OCI-LY3 (cell line): ENCODE results near the gene FSCN2.

Source experiments
- H2AFZ ChIP-seq: fragments of 200-600, 300-600 bp; shearing (Covaris generic); 2 replicates; pipeline ENCODE4 v1.6.0; 2014; ENCODE audit warnings: antibody characterized with exemption, low read depth, low read length
- H3K27ac ChIP-seq: fragments of 200-600, 300-600 bp; sonication (generic); 2 replicates; pipeline ENCODE4 v1.5.1; 2014; ENCODE audit warnings: mild to moderate bottlenecking, low read length, moderate library complexity, mixed read lengths
- H3K27me3 ChIP-seq: fragments of 200-600, 300-600 bp; sonication (generic); 2 replicates; pipeline ENCODE4 v1.6.1; 2014; ENCODE audit warnings: low read depth, low read length, mixed read lengths
- H3K36me3 ChIP-seq: fragments of 200-600, 300-600 bp; sonication (generic); replicated peaks from 2 replicates; pipeline ENCODE3; 2014; ENCODE audit warnings: low read depth, low read length, mixed read lengths
- H3K4me1 ChIP-seq: fragments of 300-600, 200-600 bp; sonication (generic); 2 replicates; pipeline ENCODE4 v1.6.1; 2014; ENCODE audit warnings: low read length, mixed read lengths
- H3K4me2 ChIP-seq: fragments of 200-600, 300-600 bp; sonication (generic); 2 replicates; pipeline ENCODE4 v1.6.1; 2014; ENCODE audit warnings: low read length, mixed read lengths
- H3K4me3 ChIP-seq: fragments of 300-600, 200-600 bp; sonication (generic); 2 replicates; pipeline ENCODE4 v1.5.1; 2014; ENCODE audit warnings: antibody characterized with exemption, mild to moderate bottlenecking, low read length, moderate library complexity
- H3K79me2 ChIP-seq: fragments of 300-600, 200-600 bp; shearing (Covaris generic); 2 replicates; pipeline ENCODE4 v1.6.1; 2014; ENCODE audit warnings: mild to moderate bottlenecking, low read length, mixed read lengths
- H3K9ac ChIP-seq: fragments of 300-600, 200-600 bp; shearing (Covaris generic); 2 replicates; pipeline ENCODE4 v1.6.0; 2014; ENCODE audit warnings: mild to moderate bottlenecking, low read length, moderate library complexity
- H3K9me3 ChIP-seq: fragments of 200-600, 300-600 bp; shearing (Covaris generic); 2 replicates; pipeline ENCODE4 v1.6.1; 2014; ENCODE audit warnings: low read length, mixed read lengths; ENCODE audit not compliant: insufficient read depth
- H4K20me1 ChIP-seq: fragments of 200-600, 300-600 bp; sonication (generic); 2 replicates; pipeline ENCODE4 v1.6.1; 2016; ENCODE audit warnings: low read length, mixed read lengths; ENCODE audit not compliant: insufficient read depth
- CTCF ChIP-seq: fragments of 200-600, 300-600 bp; sonication (generic); IDR thresholded peaks from 2 replicates; pipeline ENCODE4 v1.5.1; 2014; ENCODE audit warnings: antibody characterized with exemption, low read length, low read depth
- EZH2phosphoT487 ChIP-seq: fragments of 200-600 bp; shearing (Covaris generic); IDR thresholded peaks from 2 replicates; pipeline ENCODE4 v1.6.1; 2018; ENCODE audit warnings: antibody characterized with exemption, mixed run types, low read depth

Gene FSCN2

GRCh38 chr17:81524039-81524864 lies 3.9 kb upstream of the FSCN2 start:
- no peaks in the 10 kb centered on the region for H3K9me3 ChIP-seq

GRCh38 chr17:81524865-81525159 lies 3.4 kb upstream of the FSCN2 start:
- Histone ChIP-seq H3K36me3 (no peaks in the 10 kb centered on the region), H3K4me1 (peaks cover 7% of the 10 kb centered on the region), H3K27me3 (peaks cover 13% of the 10 kb centered on the region), H3K9ac (no peak overlapping the region), H2AFZ (no peak overlapping the region), H3K4me3 (no peak overlapping the region), H3K79me2 (no peaks in the 10 kb centered on the region), H3K27ac (no peak overlapping the region), H3K4me2 (no peak overlapping the region), H4K20me1 (no peaks in the 10 kb centered on the region), H3K9me3 (no peaks in the 10 kb centered on the region)
- TF ChIP-seq EZH2phosphoT487 (no peak), CTCF (no peak)

More at GRCh38 chr17:81524039-81524864, 3.9 kb upstream of the FSCN2 start:
- Histone ChIP-seq H3K4me1 (peaks cover 10% of the 10 kb centered on the region), H3K9ac (no peak overlapping the region), H3K36me3 (no peaks in the 10 kb centered on the region), H3K27ac (no peak overlapping the region), H3K4me3 (no peak overlapping the region), H2AFZ (no peak overlapping the region), H4K20me1 (no peaks in the 10 kb centered on the region), H3K79me2 (no peaks in the 10 kb centered on the region), H3K27me3 (peaks cover 13% of the 10 kb centered on the region), H3K4me2 (no peak overlapping the region)
- TF ChIP-seq CTCF (no peak), EZH2phosphoT487 (no peak)

GRCh38 chr17:81526662-81527571 lies 1.3 kb upstream of the FSCN2 start:
- TF ChIP-seq CTCF = no peak
- Histone ChIP-seq H3K27ac (no peak overlapping the region), H4K20me1 (no peaks in the 10 kb centered on the region), H3K4me1 (no peaks in the 10 kb centered on the region), H3K4me2 (no peak overlapping the region), H3K9me3 (no peaks in the 10 kb centered on the region), H3K9ac (no peak overlapping the region), H3K27me3 (no peaks in the 10 kb centered on the region), H3K36me3 (no peaks in the 10 kb centered on the region), H3K79me2 (no peaks in the 10 kb centered on the region), H2AFZ (no peak overlapping the region), H3K4me3 (no peak overlapping the region)

- no peaks in the 10 kb centered on the region for H4K20me1 ChIP-seq
- H2AFZ ChIP-seq = no peak overlapping the region
- no peak overlapping the region for H3K9ac ChIP-seq
- TF ChIP-seq EZH2phosphoT487 (no peak), CTCF (no peak)
- H3K9me3 ChIP-seq = no peaks in the 10 kb centered on the region
- H3K4me1 ChIP-seq = no peaks in the 10 kb centered on the region
- H3K4me2 ChIP-seq = no peak overlapping the region
- no peaks in the 10 kb centered on the region for H3K27me3 ChIP-seq
- no peaks in the 10 kb centered on the region for H3K36me3 ChIP-seq
- H3K27ac ChIP-seq = no peak overlapping the region
- H3K4me3 ChIP-seq = no peak overlapping the region
- no peaks in the 10 kb centered on the region for H3K79me2 ChIP-seq
Measured at GRCh38 chr17:81528384-81528650, 140 bp downstream of the FSCN2 start.
